ENCODE data around the gene GNPTG.

Gene GNPTG

DNA sequence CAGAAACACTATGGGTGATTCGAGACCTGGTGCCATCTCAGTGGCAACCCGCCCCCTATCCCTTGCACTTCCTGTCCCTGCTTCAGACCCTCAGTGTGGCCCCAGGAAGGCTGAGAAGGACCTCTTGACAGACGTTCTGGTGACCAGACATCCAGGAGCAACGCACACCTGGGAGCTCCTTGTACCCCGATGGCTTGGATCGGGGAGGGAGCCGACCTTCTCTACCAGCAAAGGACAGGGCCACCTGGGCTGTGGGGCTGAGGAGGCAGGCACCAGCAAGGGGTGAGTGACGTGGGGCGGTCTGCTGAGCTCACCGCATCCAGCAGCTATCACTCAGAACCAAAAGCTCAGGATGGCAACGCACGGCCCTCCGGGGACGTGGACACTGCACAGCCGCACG lies 35.6 kb downstream of the GNPTG start:
- DNase-seq (ENCODE audit: insufficient read length, low spot score), result no peak
- no peak for FAIRE-seq

DNA sequence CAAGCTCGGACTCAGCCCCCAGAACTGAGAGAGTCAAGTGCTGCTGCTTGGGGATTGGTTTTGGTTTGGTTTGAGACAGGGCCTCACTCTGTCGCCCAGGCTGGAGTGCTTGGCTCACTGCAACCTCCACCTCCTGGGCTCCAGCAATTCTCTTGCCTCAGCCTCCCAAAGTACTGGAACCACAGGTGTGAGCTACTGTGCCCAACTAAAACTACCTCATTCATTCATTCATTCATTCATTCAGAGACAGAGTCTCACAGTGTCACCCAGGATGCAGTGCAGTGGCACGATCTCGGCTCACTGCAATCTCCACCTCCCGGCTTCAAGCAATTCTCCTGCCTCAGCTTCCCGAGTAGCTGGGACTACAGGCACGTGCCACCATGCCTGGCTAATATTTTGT lies 38.0 kb downstream of the GNPTG start:
- no peak for FAIRE-seq
- no peak for DNase-seq (ENCODE audit: insufficient read length, low spot score)

DNA sequence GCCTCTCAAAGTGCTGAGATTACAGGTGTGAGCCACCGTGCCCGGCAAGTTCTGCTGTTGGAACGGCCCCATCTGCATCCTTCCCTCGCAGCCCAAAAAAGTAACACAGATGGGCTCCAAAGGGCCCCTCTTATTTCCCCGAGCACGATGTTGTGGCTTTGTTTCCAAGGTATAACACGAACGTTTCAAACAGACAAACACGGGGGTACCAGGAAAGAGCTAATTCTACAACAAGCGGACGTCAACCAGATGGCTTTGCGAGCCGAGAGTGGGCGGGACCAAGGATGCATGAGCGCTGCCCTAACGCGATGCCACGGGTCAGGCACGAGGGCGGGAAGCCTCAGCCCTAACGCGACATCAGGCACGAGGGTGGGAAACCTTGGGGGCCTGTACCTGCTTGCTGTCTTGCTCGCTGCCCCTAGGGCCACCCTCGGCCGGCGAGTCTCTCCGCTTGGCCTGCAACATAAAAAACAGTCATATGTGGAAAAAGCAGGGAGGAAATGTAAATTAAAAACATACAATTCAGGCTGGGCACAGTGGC lies 38.6 kb downstream of the GNPTG start:
- no peak for FAIRE-seq
- DNase-seq (ENCODE audit: insufficient read length, low spot score), result no peak

DNA sequence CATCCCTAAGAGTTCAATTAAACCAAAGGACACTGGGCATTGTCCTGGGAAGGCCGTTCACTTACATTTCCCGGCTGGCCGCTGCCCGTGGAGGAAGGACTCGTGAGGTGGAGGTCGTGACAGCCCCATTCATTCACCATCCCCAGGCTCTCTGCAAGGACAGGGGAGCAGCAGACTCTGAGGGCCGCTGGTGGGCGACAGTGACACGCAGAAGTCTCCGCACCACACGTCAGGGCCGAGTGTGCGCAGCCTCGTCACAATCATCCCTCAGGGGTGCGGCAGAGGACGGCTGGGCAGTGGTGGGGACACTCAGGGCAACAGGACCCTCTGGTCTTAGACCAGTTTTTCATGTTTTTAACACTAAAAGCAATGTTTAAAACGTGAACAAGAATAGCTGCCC lies 41.1 kb downstream of the GNPTG start:
- FAIRE-seq, result no peak
- no peak for DNase-seq (ENCODE audit: insufficient read length, low spot score)

DNA sequence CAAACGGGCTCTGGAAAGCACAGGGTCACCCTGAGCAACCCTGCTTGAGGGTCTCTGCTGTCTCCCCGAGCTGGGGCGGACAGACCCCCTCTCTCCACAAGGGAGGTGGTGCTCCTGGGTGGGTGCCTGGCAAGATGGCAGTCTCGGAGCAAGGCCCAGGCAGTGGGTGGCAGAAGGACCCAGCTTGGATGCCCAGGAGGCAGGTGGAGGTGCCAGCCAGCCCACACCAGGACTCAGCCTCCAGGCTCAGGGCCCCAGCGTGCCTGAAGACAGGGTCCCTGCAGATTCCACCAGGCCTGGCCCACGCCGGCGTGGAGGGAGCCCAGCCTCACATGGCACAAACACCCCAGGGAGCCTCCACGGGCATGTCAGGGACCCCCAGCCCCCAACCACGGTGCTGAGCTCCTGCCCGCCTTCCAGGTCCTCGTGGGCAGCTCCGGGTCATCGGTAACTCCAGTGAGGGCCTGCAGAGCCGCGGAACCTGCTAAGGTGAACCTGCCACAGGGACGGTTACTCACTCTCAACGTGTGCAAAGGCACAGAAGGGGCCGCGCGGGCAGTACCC lies 42.0 kb downstream of the GNPTG start:
- FAIRE-seq, result no peak
- DNase-seq (ENCODE audit: insufficient read length, low spot score), result no peak

DNA sequence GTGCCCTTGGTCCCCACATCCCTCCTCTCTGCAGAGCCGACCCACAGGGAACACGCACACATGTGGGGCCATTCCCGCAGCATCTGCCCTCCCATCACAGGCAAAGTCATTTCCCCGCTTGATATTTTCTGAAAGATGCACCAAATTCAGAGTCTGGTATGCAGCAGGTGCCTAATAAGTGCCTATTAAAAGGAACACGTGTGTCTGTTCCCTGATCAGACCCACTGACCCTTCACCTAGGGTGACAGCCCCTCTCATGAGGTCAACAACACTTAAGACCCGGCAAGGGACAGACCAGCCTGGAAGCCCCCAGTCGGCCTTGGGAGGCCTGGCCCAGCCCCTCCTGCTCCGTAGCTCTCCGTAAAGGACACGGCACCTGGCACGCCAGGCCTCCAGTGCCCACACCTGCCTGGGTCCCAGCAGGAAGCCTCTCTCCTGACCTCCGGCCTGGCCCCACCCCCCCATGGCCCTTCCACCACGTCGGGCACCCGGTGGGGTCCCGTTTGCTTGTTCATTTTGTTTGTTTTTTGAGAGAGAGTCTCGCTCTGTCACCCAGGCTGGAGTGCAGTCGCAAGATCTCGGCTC lies 42.7 kb downstream of the GNPTG start:
- no peak for DNase-seq (ENCODE audit: insufficient read length, low spot score)
- FAIRE-seq, result no peak

DNA sequence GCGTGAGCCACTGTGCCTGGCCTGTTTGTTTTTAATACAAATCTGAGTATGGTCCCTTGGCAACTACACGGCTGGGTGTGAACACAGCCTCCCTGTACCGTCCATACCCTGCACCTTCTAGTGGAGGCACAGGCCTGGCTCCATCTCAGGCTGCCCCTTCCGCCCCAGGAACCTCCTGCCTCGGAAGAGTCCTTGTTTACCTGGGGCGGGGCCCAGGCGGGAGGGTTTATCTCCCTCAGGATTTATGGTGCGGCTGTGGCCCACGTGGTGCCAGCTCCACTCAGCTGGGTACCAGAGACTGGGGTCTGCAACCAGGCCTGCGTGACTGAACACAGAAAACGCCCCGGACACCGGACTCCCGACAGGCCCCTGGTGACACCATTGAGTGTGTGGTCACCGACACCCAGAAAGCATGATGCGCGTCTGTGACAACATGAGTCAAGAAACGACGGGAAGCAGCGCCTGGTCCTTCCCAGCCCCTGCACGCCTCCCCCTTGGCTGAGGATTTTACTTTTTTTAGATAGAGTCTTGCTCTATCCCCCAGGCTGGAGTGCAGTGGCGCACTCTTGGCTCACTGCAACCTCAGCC lies 43.8 kb downstream of the GNPTG start:
- DNase-seq (ENCODE audit: insufficient read length, low spot score) (no peak), FAIRE-seq (no peak)

DNA sequence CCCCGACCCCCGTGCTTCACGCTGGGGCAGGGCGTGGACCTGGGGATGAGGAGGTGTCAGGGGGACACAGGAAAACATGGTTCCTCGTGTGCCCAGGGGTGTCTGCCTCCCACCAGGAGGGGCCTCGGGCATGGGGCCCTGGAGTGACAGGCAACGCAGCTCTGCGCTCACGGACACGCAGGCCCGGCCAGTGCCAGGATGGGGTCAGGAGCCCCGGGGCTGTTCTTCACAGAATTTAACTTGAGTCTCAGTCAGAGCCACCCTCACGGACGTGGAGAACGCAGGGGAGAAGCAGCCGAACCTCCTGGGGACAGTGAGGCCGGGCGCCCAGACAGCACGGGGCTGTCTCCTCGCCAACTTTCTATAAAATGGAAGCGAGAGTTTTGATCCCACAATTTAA lies 46.0 kb downstream of the GNPTG start:
- DNase-seq (ENCODE audit: insufficient read length, low spot score), result no peak
- FAIRE-seq, result no peak

DNA sequence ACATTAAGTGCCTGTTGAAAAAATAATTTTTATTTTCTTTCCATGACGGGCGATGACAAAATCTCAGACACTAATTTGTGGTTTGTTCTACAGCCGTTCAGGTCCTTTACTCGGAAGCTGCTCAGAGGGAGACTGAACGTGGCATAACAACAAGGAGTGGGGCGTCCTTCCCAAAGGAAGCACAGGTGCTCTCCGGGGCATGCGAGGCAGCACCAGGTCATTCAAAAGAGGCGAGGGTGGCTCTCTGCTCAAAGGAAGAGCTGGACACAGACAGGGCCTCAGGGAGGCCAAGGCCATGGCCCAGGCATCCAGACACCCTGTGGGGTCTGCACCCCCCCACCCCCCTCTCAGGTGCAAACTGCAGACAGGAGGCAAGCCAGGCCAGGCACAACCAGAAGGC lies 46.6 kb downstream of the GNPTG start:
- FAIRE-seq (no peak), DNase-seq (ENCODE audit: insufficient read length, low spot score) (no peak)

DNA sequence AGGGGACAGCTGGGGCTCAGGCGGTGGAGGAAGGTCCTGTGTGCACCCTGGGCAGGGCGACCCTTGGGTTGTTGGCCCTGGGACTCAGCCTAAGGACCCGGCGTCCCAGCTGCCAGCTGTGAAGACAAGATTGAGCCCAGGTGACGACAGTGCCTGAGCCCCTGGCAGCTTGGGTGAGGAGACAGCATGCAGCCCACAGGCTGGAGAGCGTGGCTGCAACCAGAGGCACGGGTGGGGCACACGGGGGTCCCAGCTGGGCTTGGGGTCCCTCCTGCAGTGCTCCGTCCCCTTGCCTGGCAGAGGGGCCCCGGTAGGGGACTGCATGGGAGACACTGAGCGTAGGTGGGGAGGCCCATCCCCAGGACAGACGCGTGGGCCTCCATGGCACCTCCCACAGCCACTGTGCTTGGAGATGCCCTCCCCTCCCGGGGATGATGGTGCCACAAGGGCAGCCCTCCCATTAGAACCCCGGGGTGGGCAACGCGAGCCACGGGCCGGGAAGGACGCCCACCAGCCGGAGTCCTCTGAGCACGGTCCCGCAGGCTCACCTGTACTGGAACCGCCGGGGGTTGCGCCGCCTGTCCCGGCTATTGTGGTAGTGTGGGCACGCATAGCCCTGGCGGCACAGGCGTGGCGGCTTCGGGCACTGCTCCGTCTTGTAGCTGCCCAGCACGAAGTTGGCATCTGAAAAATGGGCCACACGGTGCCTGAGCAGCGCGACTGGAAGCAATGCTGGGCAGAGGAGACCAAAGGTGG lies 47.3 kb downstream of the GNPTG start:
- DNase-seq (ENCODE audit: insufficient read length, low spot score), result no peak
- FAIRE-seq, result no peak

DNA sequence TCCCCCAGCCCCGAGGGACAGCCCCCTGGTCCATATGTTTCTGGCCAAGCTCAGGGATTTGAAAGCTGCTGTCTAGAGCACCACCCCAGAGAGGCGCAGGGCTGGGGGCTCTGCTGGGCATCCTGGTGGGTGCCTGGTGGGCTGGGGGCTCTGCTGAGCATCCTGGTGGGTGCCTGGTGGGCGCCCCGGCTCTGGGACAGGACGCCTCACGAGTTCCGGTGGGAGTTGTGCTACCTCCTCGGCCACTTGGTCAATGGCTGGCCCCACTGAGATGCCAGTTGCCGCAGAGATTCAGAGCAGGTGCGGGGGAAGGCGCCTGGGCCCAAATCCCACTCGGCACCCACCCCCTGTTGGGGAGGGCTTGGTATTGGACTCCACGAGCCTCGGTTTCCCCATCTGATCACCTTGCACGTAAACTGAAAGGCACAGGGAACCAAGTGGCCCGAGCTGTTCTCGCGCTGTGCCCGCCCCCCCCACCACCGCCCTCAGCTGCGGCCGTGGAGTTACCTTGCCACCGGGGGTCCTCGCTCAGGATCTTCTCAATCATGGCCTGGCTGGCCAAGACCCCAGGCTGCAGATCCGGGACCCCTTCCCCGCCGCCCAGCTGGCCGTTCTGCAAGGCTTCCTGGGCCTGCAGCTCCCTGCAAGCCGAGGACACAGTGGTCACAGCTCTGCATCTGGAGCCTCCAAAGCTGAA lies 49.5 kb downstream of the GNPTG start:
- DNase-seq (ENCODE audit: insufficient read length, low spot score), result no peak
- FAIRE-seq, result no peak

DNA sequence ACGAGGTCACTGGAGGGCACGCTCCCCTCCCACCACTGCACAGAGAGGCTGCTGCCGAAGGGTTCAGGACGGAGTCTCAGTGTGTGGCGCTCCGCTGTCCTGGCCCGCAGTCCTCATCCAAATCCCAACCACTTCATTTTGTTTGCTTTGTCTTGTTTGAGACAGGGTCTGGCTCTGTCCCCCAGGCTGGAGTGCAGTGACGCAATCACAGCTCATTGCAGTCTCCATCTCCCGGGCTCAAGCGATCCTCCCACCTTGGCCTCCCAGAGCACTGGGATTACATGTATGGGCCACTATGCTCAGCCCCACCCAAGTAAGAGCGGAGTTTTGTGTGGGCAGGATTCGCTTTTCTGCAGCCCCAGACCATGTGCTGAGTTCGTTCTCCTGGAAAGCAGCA lies 50.0 kb downstream of the GNPTG start:
- FAIRE-seq (no peak), DNase-seq (ENCODE audit: insufficient read length, low spot score) (no peak)

DNA sequence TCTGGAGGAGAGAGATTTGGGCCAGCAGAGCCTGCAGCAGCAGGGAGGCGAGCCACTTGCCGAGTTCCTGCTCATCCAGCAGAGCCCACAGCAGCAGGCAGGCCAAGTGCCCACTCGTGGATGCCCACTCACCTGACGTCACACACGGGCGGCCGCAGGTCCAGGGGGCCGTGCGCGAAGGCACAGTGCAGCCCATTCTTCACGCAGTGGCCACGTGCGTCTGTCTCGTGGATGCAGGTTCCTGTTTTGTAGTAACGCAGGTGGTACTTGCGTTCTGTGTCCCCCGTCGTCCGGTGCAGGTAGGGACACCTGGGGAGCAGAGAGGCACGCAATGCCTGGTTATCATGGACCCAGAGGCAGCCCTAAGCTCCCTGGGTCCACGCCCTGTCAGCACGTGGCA lies 51.3 kb downstream of the GNPTG start:
- DNase-seq (ENCODE audit: insufficient read length, low spot score) (no peak), FAIRE-seq (no peak)

DNA sequence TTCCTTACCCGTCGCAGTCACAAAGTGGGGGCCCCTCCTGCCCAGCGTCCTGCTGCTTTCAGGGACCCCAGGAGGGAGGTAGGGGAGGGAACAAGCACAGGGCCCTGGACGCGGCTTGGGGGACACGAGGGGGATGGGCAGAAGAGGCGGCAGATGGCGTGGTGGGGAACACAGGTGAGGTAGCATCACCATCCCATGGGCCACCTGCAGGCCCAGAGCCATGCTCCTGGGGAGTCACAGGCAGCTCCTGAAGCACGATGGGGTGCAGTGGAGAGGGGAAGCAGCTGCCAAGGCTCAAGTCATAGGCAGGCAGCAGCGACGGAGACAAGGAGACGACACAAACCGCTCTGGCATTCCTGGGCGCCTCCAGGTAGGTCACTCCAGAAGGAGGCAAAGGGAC lies 52.0 kb downstream of the GNPTG start:
- FAIRE-seq (no peak), DNase-seq (ENCODE audit: insufficient read length, low spot score) (no peak)

DNA sequence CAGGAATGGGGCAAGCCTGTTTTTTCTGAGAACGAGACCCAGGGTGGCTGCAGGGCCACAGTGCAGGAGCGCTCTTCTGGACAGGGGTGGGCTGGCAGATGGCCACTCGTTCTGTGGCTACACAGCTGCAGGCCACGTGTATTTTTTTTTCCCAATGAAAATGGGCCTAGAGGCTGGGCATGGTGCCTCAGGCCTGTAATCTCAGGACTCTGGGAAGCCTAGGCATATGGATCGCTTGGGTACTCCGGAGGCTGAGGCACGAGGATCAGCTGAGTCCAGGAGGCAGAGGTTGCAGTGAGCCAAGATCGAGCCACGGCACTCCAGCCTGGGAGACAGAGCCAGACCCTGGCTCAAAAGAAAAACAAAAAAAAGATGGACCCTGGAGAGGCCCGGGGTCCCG lies 56.0 kb downstream of the GNPTG start:
- DNase-seq (ENCODE audit: insufficient read length, low spot score) (no peak), FAIRE-seq (no peak)

DNA sequence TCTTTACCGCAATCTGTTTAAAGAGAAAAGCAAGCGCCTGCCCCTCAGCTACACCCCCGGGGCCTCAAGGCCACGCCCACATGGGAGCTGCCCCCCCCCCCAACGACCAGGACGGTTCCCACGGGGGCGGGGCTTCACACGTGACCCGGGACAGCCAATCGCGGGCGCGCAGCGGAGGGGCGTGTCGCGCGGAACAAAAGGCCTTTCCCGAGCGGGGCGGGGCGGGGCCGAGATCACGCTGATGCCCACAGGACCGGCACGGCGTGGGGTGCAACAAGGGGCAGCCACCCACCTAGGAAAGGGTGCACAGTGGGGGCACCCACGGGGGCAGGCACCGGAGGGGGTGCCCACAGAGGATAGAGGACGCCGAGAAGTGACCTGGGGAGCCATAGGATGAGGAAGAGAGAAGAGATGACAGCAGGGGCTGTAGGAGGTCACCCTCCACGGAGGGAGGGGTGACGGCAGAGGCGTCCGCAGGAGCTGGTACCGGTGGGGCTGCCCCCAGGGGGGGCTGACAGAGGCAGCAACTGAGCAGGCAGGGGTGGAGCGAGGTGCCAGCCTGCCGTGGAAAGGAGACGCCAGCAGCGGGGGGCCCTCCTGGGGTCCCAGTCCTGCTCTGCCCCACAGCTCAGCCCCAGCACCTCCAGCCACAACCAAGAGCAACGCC lies 56.6 kb downstream of the GNPTG start:
- FAIRE-seq (peak; percentile 96), DNase-seq (ENCODE audit: insufficient read length, low spot score) (peak; percentile 90)

DNA sequence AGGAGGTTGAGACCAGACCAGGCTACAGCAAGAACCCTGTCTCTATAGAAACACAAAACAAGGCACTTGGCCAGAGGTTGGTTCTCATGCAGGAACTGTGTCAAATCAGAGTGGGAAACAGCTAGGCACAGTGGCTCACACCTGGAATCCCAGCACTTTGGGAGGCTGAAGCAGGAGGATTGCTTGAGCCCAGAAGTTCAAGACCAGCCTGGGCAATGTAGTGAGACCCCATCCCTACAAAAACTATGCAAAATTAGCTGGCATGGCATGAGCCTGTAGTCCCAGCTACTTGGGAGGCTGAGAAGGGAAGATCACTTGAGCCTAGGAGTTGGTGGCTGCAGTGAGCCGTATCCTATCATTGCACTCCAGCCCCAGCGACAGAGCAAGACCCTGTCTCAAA lies 61.1 kb downstream of the GNPTG start:
- DNase-seq (ENCODE audit: insufficient read length, low spot score), result no peak
- no peak for FAIRE-seq

Data from HTR-8/SVneo (cell line).